ENCODE data around the gene ABHD15.

ABHD15 gene

GRCh38 chr17:29593591-29594518 lies 27.0 kb upstream of the ABHD15 start:
- no peak for FAIRE-seq

DNA sequence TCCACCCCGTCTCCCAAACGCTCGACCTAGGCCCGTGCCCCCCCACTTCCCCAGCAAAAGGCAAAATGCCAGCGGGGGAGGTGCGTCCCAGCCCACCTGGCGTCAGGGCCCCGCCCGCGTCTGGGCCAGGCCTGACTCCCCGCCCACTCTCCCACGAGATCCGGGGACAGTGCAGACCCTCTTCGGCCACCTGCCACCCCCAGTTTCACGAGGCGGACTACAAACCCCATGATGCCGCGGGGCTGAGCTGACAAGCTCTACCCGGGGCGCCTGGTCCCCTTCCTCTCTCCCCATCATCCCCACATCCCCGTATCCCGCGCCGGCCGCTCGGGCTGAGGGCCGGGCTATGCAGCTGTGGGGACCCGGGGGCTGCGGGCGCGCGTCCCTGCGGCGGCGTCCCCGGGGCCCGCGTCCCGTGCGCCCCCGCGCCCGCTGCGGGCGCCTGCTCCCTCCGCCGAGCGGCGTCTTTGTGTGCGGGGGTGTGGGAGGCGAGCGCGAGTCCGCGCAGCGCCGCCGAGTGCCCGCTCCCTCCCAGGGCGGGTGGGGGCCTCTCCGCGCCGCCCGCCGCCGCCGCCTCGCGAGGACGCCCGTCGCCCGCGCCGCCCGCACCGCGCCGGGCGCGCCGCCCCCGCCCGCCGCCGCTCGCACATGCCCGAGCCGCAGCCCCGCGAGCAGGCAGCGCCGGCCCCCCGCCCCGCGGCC lies 26.2 kb upstream of the ABHD15 start, which contains the start of gene ANKRD13B:
ANKRD13B (plus strand) TSS at position 283 of the 702 bp plus-strand sequence. CDS start 490 bp downstream, outside the sequence.
- peak; percentile 19 for FAIRE-seq

GRCh38 chr17:29591737-29592608 lies 25.1 kb upstream of the ABHD15 start:
- peak; percentile 97 for FAIRE-seq

DNA sequence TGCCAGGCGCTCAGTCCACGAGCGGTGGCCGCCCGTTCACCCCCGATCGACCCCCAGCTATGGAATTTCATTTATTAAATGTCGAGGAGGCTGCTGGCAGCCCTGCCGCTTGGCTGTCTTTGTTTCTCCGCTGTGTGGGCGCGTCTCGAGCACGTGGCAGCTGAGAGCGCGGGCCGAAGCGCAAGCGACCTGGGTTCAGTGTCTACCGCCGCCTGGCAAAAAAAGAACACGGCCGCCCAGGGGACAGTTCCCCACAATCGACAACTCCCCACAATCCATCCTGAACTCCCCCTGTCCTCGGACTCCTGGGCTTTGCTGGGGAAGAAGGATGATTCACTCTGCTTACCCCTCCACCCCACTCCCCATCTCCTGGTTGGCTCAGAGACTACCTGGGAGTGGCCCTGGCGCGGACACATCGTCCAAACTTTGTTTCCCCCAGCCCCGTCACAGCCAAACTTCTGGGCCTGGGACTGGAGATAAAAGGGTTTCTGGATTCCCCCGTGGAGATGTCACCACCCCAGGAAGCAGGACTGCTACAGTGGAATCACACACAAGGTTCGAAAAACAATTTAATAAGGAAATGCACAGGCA lies 24.4 kb upstream of the ABHD15 start:
- no peak for FAIRE-seq

DNA sequence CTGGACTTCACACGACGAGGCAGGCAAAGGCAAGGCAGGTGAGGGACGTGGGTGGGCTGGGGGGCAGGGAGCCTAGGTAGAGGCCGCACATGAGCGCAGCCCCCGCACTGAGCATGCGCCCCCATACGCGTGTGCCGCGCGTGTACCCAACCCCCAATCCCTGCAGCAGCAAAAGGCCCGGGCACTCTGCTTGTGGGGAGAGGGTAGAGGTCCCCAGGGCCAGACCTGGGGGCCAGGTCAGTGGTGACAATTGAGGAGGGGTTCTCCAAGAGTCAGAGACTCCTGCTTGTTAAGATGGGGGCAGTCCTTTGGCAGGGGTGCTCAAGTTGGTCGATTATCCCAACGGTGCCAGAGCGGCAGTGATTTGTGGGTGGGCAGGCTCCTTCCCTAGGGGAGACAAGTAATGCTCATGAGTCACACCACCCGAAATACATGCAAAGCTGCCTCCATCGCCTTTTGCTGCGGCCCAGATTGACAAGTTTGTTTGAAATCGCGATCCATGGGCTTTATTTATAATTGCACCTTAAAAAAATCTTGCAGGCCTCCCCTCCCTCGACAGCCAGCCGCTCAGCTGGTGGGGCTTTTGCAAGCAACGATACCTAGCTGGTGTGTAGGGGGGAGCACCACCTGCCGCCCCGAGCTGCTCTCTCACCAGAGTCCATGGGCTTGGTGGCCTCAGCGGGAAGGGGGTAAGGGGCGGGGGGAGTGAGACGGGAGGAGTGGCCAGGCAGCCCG lies 23.7 kb upstream of the ABHD15 start:
- FAIRE-seq = no peak

GRCh38 chr17:29589524-29590410 lies 22.9 kb upstream of the ABHD15 start, which contains the start of gene GIT1:
GIT1 (minus strand) TSS chr17:29589648; CDS start chr17:29589378, 270 bp downstream.
- no peak for FAIRE-seq

- no peak for FAIRE-seq
These were observed 21.9 kb upstream of the ABHD15 start for GRCh38 chr17:29588562-29589411.

- FAIRE-seq = no peak
These were observed 21.3 kb upstream of the ABHD15 start for GRCh38 chr17:29588017-29588561.

- FAIRE-seq = no peak
These were observed 20.8 kb upstream of the ABHD15 start for GRCh38 chr17:29587591-29587990.

GRCh38 chr17:29586676-29587469 lies 20.0 kb upstream of the ABHD15 start:
- FAIRE-seq = no peak

- no peak for FAIRE-seq
These were observed 18.4 kb upstream of the ABHD15 start for GRCh38 chr17:29585080-29585751.

DNA sequence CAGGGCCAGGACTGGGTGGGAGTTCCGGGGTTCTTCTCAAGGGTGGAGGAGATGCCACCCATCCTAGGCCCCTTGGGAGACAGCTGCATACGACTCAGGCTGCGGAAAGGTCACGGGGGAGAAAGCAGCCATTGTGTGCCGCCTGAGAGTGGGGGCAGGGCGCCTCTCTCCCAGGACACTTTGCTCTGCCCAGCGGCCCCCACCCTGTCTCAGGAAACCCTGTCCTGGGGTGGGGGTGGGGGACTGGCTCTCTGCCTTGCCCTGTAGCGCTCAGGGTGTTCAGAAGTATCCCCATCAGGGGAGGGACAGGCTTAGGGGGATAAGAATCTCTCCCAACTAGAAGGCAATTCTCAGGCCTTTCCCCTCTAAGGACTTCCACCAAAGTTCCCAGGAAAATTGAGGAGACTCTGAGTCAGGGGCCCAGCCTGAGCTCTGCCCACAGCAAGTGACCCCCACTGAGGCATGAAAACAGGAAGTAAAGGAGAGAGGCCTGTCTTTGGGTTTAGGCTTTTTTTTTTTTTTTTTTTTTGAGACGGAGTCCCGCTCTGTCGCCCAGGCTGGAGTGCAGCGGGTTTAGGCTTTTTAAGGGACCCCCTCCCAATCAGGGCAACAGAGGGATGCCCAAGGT lies 17.7 kb upstream of the ABHD15 start:
- no peak for FAIRE-seq

GRCh38 chr17:29583324-29584248 lies 16.7 kb upstream of the ABHD15 start:
- FAIRE-seq = no peak

- FAIRE-seq = no peak
These were observed 15.9 kb upstream of the ABHD15 start for GRCh38 chr17:29582772-29583171.

DNA sequence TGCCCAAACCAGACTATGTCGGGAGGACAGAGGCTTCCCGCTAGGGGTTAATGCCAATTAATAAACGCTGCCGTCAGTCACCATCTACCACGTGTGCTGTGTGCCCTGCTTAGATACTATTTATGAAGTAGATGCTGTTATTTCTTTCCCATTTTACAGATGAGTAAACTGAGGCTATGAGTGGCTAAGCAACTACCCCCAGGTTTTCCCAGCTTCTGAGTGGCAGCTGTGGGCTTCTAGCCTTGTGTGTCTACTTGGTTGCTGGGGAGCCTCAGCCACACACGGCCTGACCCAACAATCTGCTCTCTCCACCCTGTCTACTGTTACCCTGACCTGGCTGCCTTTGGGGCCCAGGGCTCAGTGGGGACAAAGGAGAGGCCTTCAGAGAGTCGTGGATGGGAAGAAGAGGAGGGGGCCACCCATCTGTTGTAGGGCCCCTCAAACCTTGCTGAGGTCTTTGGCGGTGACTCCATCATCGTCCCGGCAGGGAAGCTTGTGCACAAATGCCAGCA lies 15.5 kb upstream of the ABHD15 start:
- FAIRE-seq = no peak

Data from G401.6 (cell line).